Measurements from ENCODE around the gene TRIM72. TPM values are rescaled to one million over a fixed set of nuclear protein-coding genes. Genes with fewer than 3 reads are reported as not detected.
"Not testable (repeated sequence)": the region's sequence is repeated elsewhere in the genome, so short reads cannot be mapped to it uniquely, and the experiment has no call there.

TRIM72 gene
- total RNA-seq, 1 experiment from 2014 or later = 1.2 TPM

- WGBS (ENCODE audit: extremely low coverage, insufficient read length, low lambda C conversion rate) = no CpG with 5 or more reads among the region's 9 CpGs
- no peaks in the 10 kb centered on the region for H3K27me3 ChIP-seq (ENCODE audit: insufficient read depth, low read length)
These were observed 30.1 kb downstream of the TRIM72 start for GRCh38 chr16:31243734-31244670.

GRCh38 chr16:31245598-31245997 is 31.7 kb downstream of the TRIM72 start:
- Mint-ChIP-seq H3K4me3 (peak overlapping the region; percentile 36 to 61), H3K27ac (peak overlapping the region; percentile 80 to 99 (median 93)), H3K4me1 (peaks cover 37 to 41% of the 10 kb centered on the region in 2 experiments)
- H2BK12ac ChIP-seq (ENCODE audit: insufficient read length, low read depth, low read length); H3K27me3 ChIP-seq (ENCODE audit: insufficient read depth, low read length); H2BK20ac ChIP-seq (ENCODE audit: low read depth, low read length, poor library complexity, severe bottlenecking); H4K5ac ChIP-seq (ENCODE audit: insufficient read length, low read depth, low read length); H3K79me2 ChIP-seq (ENCODE audit: insufficient read depth, low read length); H3K4ac ChIP-seq (ENCODE audit: low read depth, low read length); H3T11ph ChIP-seq (ENCODE audit: low read length); H3K9me3 Mint-ChIP-seq; H2BK120ac ChIP-seq (ENCODE audit: low read depth, low read length, poor library complexity, severe bottlenecking); H4K91ac ChIP-seq (ENCODE audit: insufficient read length, low read depth, low read length); H4K20me1 ChIP-seq (ENCODE audit: control insufficient read depth, insufficient read depth, insufficient read length); H3K9me3 ChIP-seq (ENCODE audit: control insufficient read depth, low read depth, low read length); H3K23ac ChIP-seq (ENCODE audit: insufficient read length, low read depth, low read length); H3K14ac ChIP-seq (ENCODE audit: insufficient read depth, low read length); H3K79me1 ChIP-seq (ENCODE audit: insufficient read depth, low read depth, low read length, poor library complexity, severe bottlenecking); H3K9ac ChIP-seq (ENCODE audit: extremely low read depth, insufficient read length, low read length); H2AFZ ChIP-seq (ENCODE audit: low read length); H3K27me3 Mint-ChIP-seq (ENCODE audit: low read depth); H2BK5ac ChIP-seq (ENCODE audit: insufficient read length, low read length); H2BK15ac ChIP-seq (ENCODE audit: low read depth, low read length); H3K56ac ChIP-seq (ENCODE audit: insufficient read length, low read depth, low read length); H3K4me1 ChIP-seq (ENCODE audit: insufficient read depth, low read length); H3K23me2 ChIP-seq (ENCODE audit: insufficient read length, low read depth, low read length, poor library complexity, severe bottlenecking); H4K8ac ChIP-seq (replicated peaks; ENCODE audit: insufficient read length, low read depth, low read length); H2AK5ac ChIP-seq (ENCODE audit: insufficient read length, low read length); H3K36me3 Mint-ChIP-seq (ENCODE audit: insufficient read depth in 1 of 3, low read depth in 3 of 3): not testable (repeated sequence)
- H3K18ac ChIP-seq (ENCODE audit: insufficient read length, low read depth, low read length) = peak overlapping the region; percentile 38
- WGBS (ENCODE audit: extremely low coverage, insufficient read length, low lambda C conversion rate) = no CpG with 5 or more reads among the region's 8 CpGs
- peak; percentile 51 for DNase-seq
- H3K27ac ChIP-seq (ENCODE audit: insufficient read length, low read depth, low read length) = peak overlapping the region; percentile 71
- peak overlapping the region; percentile 64 for H3K4me2 ChIP-seq (ENCODE audit: insufficient read depth, insufficient read length, low read length)

More at GRCh38 chr16:31243734-31244670, 30.1 kb downstream of the TRIM72 start:
- Histone ChIP-seq H4K20me1 (ENCODE audit: control insufficient read depth, insufficient read depth, insufficient read length) (no peaks in the 10 kb centered on the region), H2BK120ac (ENCODE audit: low read depth, low read length, poor library complexity, severe bottlenecking) (no peak overlapping the region), H3T11ph (ENCODE audit: low read length) (no peak overlapping the region), H3K79me1 (ENCODE audit: insufficient read depth, low read depth, low read length, poor library complexity, severe bottlenecking) (no peaks in the 10 kb centered on the region), H3K4ac (ENCODE audit: low read depth, low read length) (no peak overlapping the region), H2AK5ac (ENCODE audit: insufficient read length, low read length) (no peak overlapping the region), H3K9ac (ENCODE audit: extremely low read depth, insufficient read length, low read length) (no peak overlapping the region), H2BK20ac (ENCODE audit: low read depth, low read length, poor library complexity, severe bottlenecking) (no peak overlapping the region), H2BK12ac (ENCODE audit: insufficient read length, low read depth, low read length) (no peak overlapping the region), H2BK15ac (ENCODE audit: low read depth, low read length) (no peak overlapping the region), H3K27ac (ENCODE audit: insufficient read length, low read depth, low read length) (no peak overlapping the region), H3K23me2 (ENCODE audit: insufficient read length, low read depth, low read length, poor library complexity, severe bottlenecking) (peaks cover 2% of the 10 kb centered on the region), H3K56ac (ENCODE audit: insufficient read length, low read depth, low read length) (no peak overlapping the region), H2BK5ac (ENCODE audit: insufficient read length, low read length) (no peak overlapping the region), H3K9me3 (ENCODE audit: control insufficient read depth, low read depth, low read length) (no peaks in the 10 kb centered on the region), H3K23ac (ENCODE audit: insufficient read length, low read depth, low read length) (no peak overlapping the region), H3K14ac (ENCODE audit: insufficient read depth, low read length) (no peak overlapping the region), H4K8ac (replicated peaks; ENCODE audit: insufficient read length, low read depth, low read length) (no peak overlapping the region), H3K18ac (ENCODE audit: insufficient read length, low read depth, low read length) (no peak overlapping the region), H3K4me1 (ENCODE audit: insufficient read depth, low read length) (peaks cover 6% of the 10 kb centered on the region; the same call in 1 of the 2 replicates), H4K91ac (ENCODE audit: insufficient read length, low read depth, low read length) (no peak overlapping the region), H3K79me2 (ENCODE audit: insufficient read depth, low read length) (no peaks in the 10 kb centered on the region), H3K4me2 (ENCODE audit: insufficient read depth, insufficient read length, low read length) (no peak overlapping the region), H2AFZ (ENCODE audit: low read length) (no peak overlapping the region), H4K5ac (ENCODE audit: insufficient read length, low read depth, low read length) (no peak overlapping the region)
- peak overlapping the region; percentile 12 to 99 (median 19); a peak in 4 of 7 replicates for H3K27ac Mint-ChIP-seq
- TF ChIP-seq, protein P1, sequence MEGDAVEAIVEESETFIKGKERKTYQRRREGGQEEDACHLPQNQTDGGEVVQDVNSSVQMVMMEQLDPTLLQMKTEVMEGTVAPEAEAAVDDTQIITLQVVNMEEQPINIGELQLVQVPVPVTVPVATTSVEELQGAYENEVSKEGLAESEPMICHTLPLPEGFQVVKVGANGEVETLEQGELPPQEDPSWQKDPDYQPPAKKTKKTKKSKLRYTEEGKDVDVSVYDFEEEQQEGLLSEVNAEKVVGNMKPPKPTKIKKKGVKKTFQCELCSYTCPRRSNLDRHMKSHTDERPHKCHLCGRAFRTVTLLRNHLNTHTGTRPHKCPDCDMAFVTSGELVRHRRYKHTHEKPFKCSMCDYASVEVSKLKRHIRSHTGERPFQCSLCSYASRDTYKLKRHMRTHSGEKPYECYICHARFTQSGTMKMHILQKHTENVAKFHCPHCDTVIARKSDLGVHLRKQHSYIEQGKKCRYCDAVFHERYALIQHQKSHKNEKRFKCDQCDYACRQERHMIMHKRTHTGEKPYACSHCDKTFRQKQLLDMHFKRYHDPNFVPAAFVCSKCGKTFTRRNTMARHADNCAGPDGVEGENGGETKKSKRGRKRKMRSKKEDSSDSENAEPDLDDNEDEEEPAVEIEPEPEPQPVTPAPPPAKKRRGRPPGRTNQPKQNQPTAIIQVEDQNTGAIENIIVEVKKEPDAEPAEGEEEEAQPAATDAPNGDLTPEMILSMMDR (conservative IDR thresholded peaks at IDR 0.05) = no peak
- H3K4me3 Mint-ChIP-seq = peak overlapping the region in 1 of 2 experiments; percentile 59; a peak in 1 of 5 replicates
- H3K27me3 Mint-ChIP-seq (ENCODE audit: low read depth) = no peaks in the 10 kb centered on the region
- H3K4me1 Mint-ChIP-seq = peaks cover 37 to 39% of the 10 kb centered on the region in 2 experiments
- no peaks in the 10 kb centered on the region for H3K36me3 Mint-ChIP-seq (ENCODE audit: insufficient read depth in 1 of 3, low read depth in 3 of 3)
- no peak for DNase-seq
- H3K9me3 Mint-ChIP-seq = no peaks in the 10 kb centered on the region; a peak in 1 of 5 replicates
